ENCODE results near the gene ACSL3. TPM values are rescaled to one million over a fixed set of nuclear protein-coding genes. Genes with fewer than 3 reads are reported as not detected.

ACSL3 gene
- total and polyA plus RNA-seq, 2 donors (not counting 1 experiment from before 2014, with no cell fraction given): 6.7 to 46.0 TPM

- Mint-ChIP-seq H3K27me3 (no peaks in the 10 kb centered on the region), H3K9me3 (ENCODE audit: insufficient read depth) (no peaks in the 10 kb centered on the region), H3K4me3 (no peak overlapping the region), H3K4me1 (peaks cover 13% of the 10 kb centered on the region), H3K27ac (no peak overlapping the region)
- H3K27ac ChIP-seq (ENCODE audit: low read length in 2 of 2): no peak overlapping the region
- ChIA-PET CTCF (no interaction called here), POLR2A (no interaction called here)
- H3K27me3 ChIP-seq (replicated peaks in 1 of 4; ENCODE audit: control extremely low read depth in 1 of 4, control insufficient read depth in 3 of 4, insufficient read depth in 4 of 4, low read length in 3 of 4): no peaks in the 10 kb centered on the region
- TF ChIP-seq, protein P1, sequence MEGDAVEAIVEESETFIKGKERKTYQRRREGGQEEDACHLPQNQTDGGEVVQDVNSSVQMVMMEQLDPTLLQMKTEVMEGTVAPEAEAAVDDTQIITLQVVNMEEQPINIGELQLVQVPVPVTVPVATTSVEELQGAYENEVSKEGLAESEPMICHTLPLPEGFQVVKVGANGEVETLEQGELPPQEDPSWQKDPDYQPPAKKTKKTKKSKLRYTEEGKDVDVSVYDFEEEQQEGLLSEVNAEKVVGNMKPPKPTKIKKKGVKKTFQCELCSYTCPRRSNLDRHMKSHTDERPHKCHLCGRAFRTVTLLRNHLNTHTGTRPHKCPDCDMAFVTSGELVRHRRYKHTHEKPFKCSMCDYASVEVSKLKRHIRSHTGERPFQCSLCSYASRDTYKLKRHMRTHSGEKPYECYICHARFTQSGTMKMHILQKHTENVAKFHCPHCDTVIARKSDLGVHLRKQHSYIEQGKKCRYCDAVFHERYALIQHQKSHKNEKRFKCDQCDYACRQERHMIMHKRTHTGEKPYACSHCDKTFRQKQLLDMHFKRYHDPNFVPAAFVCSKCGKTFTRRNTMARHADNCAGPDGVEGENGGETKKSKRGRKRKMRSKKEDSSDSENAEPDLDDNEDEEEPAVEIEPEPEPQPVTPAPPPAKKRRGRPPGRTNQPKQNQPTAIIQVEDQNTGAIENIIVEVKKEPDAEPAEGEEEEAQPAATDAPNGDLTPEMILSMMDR (IDR thresholded peaks at IDR 0.05): no peak
- no peak for TF ChIP-seq EZH2 (IDR thresholded peaks at IDR 0.05; ENCODE audit: borderline replicate concordance, insufficient read depth, low read depth, low read length, poor library complexity, severe bottlenecking)
- H3K79me2 ChIP-seq (ENCODE audit: control insufficient read depth, insufficient read depth, low read length): peaks cover 41% of the 10 kb centered on the region
- no peak overlapping the region for H2AFZ ChIP-seq (ENCODE audit: insufficient read depth, low read depth, low read length, poor library complexity, severe bottlenecking)
- no peaks in the 10 kb centered on the region for H3K4me1 ChIP-seq (ENCODE audit: control insufficient read depth in 2 of 2, insufficient read depth in 2 of 2, low read length in 2 of 2)
- no peak for DNase-seq
- no peak overlapping the region for H3K4me3 ChIP-seq (ENCODE audit: control extremely low read depth in 1 of 5, extremely low read depth in 1 of 5, insufficient read depth in 1 of 5, low read depth in 2 of 5, low read length in 4 of 5)
- H3K9ac ChIP-seq (ENCODE audit: low read length): no peak overlapping the region
- no peaks in the 10 kb centered on the region for H3K9me3 ChIP-seq (ENCODE audit: control extremely low read depth in 1 of 3, control insufficient read depth in 2 of 3, insufficient read depth in 1 of 3, low read length in 2 of 3)
- no peak overlapping the region for H3K4me2 ChIP-seq (replicated peaks; ENCODE audit: low read depth, low read length, poor library complexity, severe bottlenecking)
- 100% methylated on average over 3 of the region's 7 CpGs for WGBS (ENCODE audit: insufficient coverage)
- no peak for ATAC-seq (ENCODE audit: low read depth)
- H3K36me3 ChIP-seq (replicated peaks in 1 of 2; ENCODE audit: control extremely low read depth in 1 of 2, control insufficient read depth in 1 of 2, extremely low read depth in 1 of 2, insufficient read depth in 2 of 2, low read length in 1 of 2): peaks cover 0 to 5% of the 10 kb centered on the region in 2 experiments
- H4K20me1 ChIP-seq (ENCODE audit: control insufficient read depth, insufficient read depth, low read length, poor library complexity, severe bottlenecking): peaks cover 10% of the 10 kb centered on the region
- intact Hi-C loops (cut with micrococcal nuclease): no loop called here
These were observed 27.9 kb downstream of the ACSL3 start for GRCh38 chr2:222888716-222889115.

DNA sequence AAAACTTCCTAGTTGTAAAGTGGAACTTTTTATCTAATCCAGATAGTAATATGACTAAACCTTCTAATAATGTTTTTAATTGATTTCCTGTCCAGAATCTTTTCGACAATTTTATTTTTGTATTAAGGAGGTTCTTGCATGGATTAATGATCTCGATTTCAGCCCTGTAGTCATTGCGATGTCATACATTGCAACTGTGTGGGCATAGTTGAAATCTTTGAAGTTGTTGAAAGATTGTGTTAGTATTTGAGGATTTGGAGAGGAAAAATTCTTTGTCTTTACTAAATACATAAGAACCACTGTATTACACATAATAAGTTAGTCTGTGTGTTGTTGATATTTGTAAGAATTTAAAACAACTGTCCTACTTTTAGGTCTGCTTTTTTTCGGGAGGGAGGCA lies 31.1 kb downstream of the ACSL3 start:
- no peak for ATAC-seq (ENCODE audit: low read depth)
- TF ChIP-seq, protein P1 (IDR thresholded peaks at IDR 0.05): no peak
- no peak for TF ChIP-seq EZH2 (IDR thresholded peaks at IDR 0.05; ENCODE audit: borderline replicate concordance, insufficient read depth, low read depth, low read length, poor library complexity, severe bottlenecking)
- peaks cover 0 to 5% of the 10 kb centered on the region in 2 experiments for H3K36me3 ChIP-seq (replicated peaks in 1 of 2; ENCODE audit: control extremely low read depth in 1 of 2, control insufficient read depth in 1 of 2, extremely low read depth in 1 of 2, insufficient read depth in 2 of 2, low read length in 1 of 2)
- no peaks in the 10 kb centered on the region for H3K27me3 ChIP-seq (replicated peaks in 1 of 4; ENCODE audit: control extremely low read depth in 1 of 4, control insufficient read depth in 3 of 4, insufficient read depth in 4 of 4, low read length in 3 of 4)
- no peak overlapping the region for H3K9ac ChIP-seq (ENCODE audit: low read length)
- Mint-ChIP-seq H3K4me1 (peaks cover 17% of the 10 kb centered on the region), H3K27me3 (no peaks in the 10 kb centered on the region), H3K4me3 (no peak overlapping the region), H3K9me3 (ENCODE audit: insufficient read depth) (no peaks in the 10 kb centered on the region), H3K27ac (no peak overlapping the region)
- no peak overlapping the region for H2AFZ ChIP-seq (ENCODE audit: insufficient read depth, low read depth, low read length, poor library complexity, severe bottlenecking)
- no peak overlapping the region for H3K4me2 ChIP-seq (replicated peaks; ENCODE audit: low read depth, low read length, poor library complexity, severe bottlenecking)
- intact Hi-C loops (cut with micrococcal nuclease): no loop called here
- POLR2A ChIA-PET: no interaction called here
- no peaks in the 10 kb centered on the region for H3K9me3 ChIP-seq (ENCODE audit: control extremely low read depth in 1 of 3, control insufficient read depth in 2 of 3, insufficient read depth in 1 of 3, low read length in 2 of 3)
- H3K4me1 ChIP-seq (ENCODE audit: control insufficient read depth in 2 of 2, insufficient read depth in 2 of 2, low read length in 2 of 2): peaks cover 5 to 7% of the 10 kb centered on the region in 2 donors
- no peak for DNase-seq
- peaks cover 26% of the 10 kb centered on the region for H3K79me2 ChIP-seq (ENCODE audit: control insufficient read depth, insufficient read depth, low read length)
- WGBS (ENCODE audit: insufficient coverage): 95% methylated on average over 3 of the region's 4 CpGs
- H4K20me1 ChIP-seq (ENCODE audit: control insufficient read depth, insufficient read depth, low read length, poor library complexity, severe bottlenecking): peaks cover 7% of the 10 kb centered on the region
- no peak overlapping the region for H3K4me3 ChIP-seq (ENCODE audit: control extremely low read depth in 1 of 5, extremely low read depth in 1 of 5, insufficient read depth in 1 of 5, low read depth in 2 of 5, low read length in 4 of 5)
- CTCF ChIA-PET: interaction anchor here (1.7 kb wide), 1 partner anchor 184 kb away, joined by 7 read pairs; no protein-coding TSS in a partner anchor
- H3K27ac ChIP-seq (ENCODE audit: low read length in 2 of 2): no peak overlapping the region
